GM12892 (cell line): Measurements from ENCODE around the gene PGLYRP1.

Experiments
- POLR2A ChIP-seq: IDR thresholded peaks from 2 replicates; pipeline ENCODE4 v1.6.1; 2011; ENCODE audit warnings: low read depth, low read length, control low read depth
- POLR2AphosphoS5 ChIP-seq: IDR thresholded peaks from 2 replicates; pipeline ENCODE4 v1.6.1; 2011; ENCODE audit warnings: low read depth, low read length, control low read depth
- TAF1 ChIP-seq: IDR thresholded peaks from 2 replicates; pipeline ENCODE4 v1.6.1; 2011; ENCODE audit warnings: low read depth, mild to moderate bottlenecking, control low read depth, low read length, borderline replicate concordance

DNA sequence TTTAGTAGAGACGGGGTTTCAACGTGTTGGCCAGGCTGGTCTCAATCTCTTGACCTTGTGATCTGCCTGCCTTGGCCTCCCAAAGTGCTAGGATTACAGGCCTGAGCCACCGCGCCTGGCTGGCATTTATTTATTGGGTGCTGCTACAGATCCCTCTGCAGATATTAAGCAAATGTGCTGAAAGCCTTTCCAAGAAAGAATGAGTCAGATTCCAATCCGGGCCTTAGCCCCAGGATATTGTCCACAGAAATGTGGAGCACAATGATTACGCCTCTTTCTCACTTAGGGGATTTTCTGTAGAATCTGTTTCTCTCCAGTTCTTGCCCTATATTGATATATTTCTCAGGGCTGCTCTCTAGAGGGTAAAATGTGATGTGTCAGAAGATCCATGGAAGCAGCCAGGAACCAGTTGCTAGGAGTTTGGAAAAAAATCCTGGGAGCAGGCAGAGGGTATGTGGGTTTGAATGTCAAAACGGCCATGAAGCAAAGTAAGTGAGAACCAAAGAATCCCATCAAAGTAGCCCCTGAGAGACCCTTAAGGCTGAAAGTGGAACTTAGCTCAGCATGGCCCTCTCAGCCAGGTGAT lies 42.7 kb upstream of the PGLYRP1 start:
- TF ChIP-seq POLR2A (no peak), TAF1 (no peak), POLR2AphosphoS5 (no peak)
